NCI-H748 treated with DMSO at 0.1 percent for 48 hours (cell line): ENCODE data around the gene SLC13A1.
"Not testable (repeated sequence)": the region's sequence is repeated elsewhere in the genome, so short reads cannot be mapped to it uniquely, and the experiment has no call there.

Source experiments
- DNase-seq: peaks from one replicate; lab custom pipeline; 2025; lab: John Stamatoyannopoulos, UW

SLC13A1 gene

DNA sequence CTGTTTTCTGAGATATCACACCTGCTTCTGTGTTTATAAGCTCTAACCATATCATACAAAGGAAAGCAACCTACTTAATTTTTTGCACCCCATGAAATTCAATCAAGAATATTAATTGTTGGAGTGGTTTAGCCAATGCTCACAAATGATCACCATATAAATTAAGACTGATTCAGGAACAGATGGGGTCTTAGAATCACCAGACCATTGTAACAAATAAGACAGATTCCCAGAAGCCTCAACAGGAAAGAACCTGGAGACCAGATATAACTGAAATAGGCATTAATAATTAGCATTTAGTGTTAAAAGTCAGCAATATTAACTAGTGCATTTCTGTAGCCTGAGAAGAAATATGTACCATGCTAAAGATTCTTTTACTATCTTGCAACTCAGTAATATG, 73.6 kb downstream of the SLC13A1 start:
- no peak for DNase-seq

- no peak for DNase-seq
Observed at GRCh38 chr7:123125231-123125630, 74.5 kb downstream of the SLC13A1 start.

GRCh38 chr7:123122916-123123315, 76.9 kb downstream of the SLC13A1 start:
- no peak for DNase-seq

DNA sequence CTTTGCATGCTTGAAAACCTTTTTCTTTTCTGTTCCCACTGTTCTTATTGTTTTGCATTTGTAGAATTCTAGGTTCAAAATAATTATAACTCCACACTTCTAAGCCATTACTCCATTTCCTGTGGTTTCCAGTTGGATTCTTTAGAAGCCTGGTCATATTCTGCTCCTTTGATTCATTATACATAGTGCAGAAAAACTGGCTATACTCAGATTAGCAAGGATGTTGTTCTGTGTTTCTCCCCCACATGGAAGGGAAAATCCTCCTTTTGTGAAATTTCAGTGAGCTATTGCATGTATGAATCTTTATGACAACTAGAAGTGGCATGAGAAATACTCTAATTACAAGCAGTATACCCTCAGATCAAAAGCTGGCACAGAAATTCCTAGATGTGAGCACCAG, 79.5 kb downstream of the SLC13A1 start:
- DNase-seq = no peak

DNA sequence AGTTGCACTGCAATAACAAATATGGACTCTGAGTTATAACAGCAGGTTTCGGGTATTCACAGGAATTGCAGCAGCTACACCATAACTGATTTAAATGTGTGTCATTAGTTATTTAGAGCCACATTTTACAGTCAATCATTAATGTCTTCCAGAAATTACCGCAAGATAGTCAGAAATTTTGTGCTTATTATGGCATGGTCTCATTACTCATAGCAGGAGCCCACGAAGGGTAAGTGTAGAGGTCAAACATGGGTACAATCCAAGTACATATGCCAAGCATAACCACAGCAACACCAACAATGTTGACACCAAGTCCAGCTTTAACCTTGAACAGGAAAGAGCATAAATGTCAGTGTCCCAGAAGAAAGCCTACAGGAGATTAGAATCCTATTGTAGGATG, 84.4 kb downstream of the SLC13A1 start:
- no peak for DNase-seq

DNA sequence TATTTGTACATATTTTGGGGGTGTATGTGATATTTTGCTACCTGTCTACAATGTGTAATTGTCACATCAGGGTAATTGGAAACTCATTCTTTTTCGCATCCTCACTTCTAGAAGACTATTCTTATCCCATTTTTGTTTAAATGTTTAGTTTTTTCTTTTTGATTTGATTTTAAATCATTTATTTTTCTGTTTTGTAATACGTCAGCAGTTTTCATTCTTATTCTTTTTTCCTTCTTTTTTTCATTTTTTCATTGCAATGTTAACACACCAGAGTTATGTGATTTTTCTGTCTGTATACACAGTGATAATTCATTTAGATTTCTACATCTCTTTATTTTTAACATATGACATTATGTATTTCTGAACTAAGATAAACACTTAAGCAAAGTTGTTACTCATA, 85.5 kb downstream of the SLC13A1 start:
- DNase-seq = no peak

DNA sequence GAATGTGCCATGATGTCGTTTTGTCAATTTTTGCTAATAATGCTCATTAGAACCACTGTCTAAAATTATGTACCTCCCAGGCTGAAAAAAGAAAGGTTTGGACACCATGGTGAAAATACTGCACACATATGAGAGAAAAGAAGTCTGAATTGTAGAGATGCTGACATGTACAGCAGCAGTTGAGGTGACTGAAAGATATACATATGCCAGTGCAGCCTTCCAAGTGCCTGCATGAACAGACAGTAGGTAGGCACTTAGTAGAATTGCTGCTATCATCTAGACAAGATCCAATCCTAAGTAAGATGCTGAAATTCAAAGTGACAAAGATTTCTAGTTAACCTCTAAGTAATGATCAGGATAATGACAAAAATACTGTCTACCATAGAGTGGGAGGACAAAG, 86.9 kb downstream of the SLC13A1 start:
- no peak for DNase-seq

DNA sequence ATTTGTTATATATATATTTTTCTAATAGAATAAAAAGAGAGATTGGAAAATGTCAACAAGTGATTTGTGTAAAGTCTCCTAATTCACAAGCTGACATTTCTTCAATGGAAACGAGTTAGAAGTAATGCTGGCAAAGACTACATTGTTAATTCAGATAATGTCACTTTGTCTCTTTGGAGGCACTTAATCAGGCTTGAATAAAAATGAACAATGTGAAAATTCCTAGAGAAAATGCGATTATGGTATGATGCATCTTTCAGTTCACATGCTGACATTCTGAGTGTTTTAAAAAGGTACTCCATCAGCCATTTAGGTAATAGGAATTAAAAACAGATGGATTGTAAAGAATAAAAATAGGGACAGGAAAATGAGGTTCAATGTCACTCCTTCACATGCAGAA, 100.1 kb downstream of the SLC13A1 start:
- DNase-seq = no peak

DNA sequence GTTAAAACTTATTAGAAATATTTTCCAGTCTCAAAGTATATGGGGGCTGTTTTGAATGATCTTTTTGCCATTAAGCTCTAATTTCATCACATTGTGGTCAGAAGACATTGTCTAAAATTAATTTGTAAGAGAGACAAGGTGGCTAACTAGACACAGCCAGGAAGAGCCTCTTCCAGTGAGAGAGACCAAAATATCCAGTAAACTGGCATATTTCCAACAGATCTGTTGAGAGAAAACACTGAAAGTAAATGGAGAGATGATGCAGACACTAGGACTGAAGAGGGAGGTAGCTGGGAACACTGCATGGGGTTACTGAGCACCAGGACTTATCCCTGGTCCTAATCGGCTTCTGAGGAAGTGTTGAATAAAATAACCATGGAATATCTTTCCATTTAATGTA, 102.8 kb downstream of the SLC13A1 start:
- no peak for DNase-seq

GRCh38 chr7:123096434-123096833, 103.3 kb downstream of the SLC13A1 start:
- no peak for DNase-seq

- DNase-seq = no peak
Observed at GRCh38 chr7:123090456-123090855, 109.3 kb downstream of the SLC13A1 start.

GRCh38 chr7:123086910-123087309, 112.9 kb downstream of the SLC13A1 start:
- not testable (repeated sequence) for DNase-seq

DNA sequence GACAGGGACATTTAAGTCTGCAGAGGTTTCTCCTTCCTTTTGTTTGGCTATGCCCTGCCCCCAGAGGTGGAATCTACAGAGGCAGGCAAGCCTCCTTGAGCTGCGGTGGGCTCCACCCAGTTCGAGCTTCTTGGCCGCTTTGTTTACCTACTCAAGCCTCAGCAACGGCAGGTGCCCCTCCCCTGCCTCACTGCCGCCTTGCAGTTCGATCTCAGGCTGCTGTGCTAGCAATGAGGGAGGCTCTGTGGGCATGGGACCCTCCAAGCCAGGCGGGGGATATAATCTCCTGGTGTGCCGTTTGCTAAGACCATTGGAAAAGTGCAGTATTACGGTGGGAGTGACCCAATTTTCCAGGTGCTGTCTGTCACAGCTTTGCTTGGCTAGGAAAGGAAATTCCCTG, 114.9 kb downstream of the SLC13A1 start:
- not testable (repeated sequence) for DNase-seq

GRCh38 chr7:123079021-123079420, 120.7 kb downstream of the SLC13A1 start:
- DNase-seq = no peak

DNA sequence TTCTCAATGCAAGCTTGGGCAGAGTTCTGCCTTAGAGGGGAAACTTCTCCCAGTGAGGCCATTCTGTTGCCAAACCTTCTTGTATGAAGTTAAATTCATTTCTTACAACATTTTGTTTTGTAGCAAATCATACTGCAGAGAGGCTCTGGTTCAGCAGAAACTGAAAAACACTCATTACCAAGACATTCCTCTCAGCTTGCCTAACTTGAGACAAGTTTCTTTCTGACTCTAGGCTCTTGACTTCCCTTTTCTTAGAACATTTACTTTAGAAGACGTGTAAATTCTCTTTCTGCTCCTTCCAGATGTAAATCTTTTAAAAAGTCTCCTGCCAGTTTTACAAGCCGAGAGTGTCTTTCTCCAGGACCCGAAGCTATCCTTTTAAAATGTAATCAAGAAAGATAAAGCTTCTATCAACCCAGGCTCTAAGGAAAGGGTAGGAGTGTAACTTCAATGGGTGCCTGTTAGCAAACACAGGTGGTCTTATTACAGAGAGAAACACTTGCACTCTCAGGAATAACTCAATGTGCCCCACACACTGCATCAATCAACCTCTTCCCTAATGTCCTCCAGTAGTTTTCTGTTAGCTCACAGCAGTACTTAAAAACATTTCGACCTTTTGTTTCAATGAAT, 123.8 kb downstream of the SLC13A1 start:
- DNase-seq = no peak

DNA sequence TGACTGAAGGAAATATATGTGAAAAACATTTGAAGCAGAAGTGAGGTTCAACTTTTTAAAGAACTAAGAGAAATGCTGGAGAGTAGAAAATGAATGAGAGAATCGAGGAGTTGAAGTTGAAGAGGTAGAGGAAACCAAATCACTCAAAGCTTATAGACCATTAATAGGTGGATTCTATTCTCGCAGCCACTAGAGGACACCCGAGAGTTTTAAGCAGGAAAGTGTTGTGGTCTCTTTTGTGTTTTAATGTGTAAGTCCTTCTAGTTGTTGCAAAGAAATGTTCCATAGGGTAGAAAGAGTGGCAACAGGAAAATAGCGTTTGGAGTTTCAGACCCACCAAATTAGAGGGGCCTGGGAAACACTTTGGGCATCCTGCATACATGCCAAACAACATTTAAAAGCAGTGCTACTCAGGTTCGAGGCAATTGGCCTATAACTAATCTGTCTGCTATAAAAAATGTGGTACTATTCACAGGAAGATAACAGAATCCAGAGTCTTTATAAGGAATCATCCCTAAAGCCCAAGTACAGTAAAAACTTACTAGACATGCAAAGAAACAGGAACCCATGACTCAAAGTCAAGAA, 129.0 kb downstream of the SLC13A1 start:
- no peak for DNase-seq

- no peak for DNase-seq
Observed at GRCh38 chr7:123067814-123068213, 132.0 kb downstream of the SLC13A1 start.
